ENCODE data around the gene PLXNA4. TPM values are rescaled to one million over a fixed set of nuclear protein-coding genes. Genes with fewer than 3 reads are reported as not detected.

The PLXNA4 gene
- total RNA-seq, 1 donor from 2014 or later, result 3.3 TPM

- peaks cover 43% of the 10 kb centered on the region for H3K27me3 Mint-ChIP-seq (ENCODE audit: low read depth, unreplicated experiment)
- Histone ChIP-seq H3K27ac (ENCODE audit: low read depth, low read length) (no peak overlapping the region), H3K4me1 (ENCODE audit: insufficient read depth, low read length) (no peaks in the 10 kb centered on the region), H3K4me2 (ENCODE audit: low read length) (no peak overlapping the region), H3K79me2 (ENCODE audit: insufficient read depth, low read length) (no peaks in the 10 kb centered on the region), H3K36me3 (ENCODE audit: insufficient read depth, low read length) (no peaks in the 10 kb centered on the region), H3K27me3 (ENCODE audit: insufficient read depth, low read length) (no peaks in the 10 kb centered on the region), H4K20me1 (ENCODE audit: insufficient read depth, low read length) (no peaks in the 10 kb centered on the region), H3K4me3 (ENCODE audit: insufficient read depth, low read depth, low read length) (no peak overlapping the region), H3K9ac (ENCODE audit: low read length) (no peak overlapping the region), H3K9me3 (ENCODE audit: insufficient read depth, low read depth, low read length) (no peaks in the 10 kb centered on the region), H2AFZ (ENCODE audit: low read depth, low read length) (no peak overlapping the region)
- H3K36me3 Mint-ChIP-seq (ENCODE audit: low read depth, unreplicated experiment), result peaks cover 3% of the 10 kb centered on the region
- no peaks in the 10 kb centered on the region for H3K4me1 Mint-ChIP-seq (ENCODE audit: low read depth, unreplicated experiment)
- H3K27ac Mint-ChIP-seq (ENCODE audit: unreplicated experiment), result no peak overlapping the region
- H3K4me3 Mint-ChIP-seq (ENCODE audit: unreplicated experiment), result no peak overlapping the region
- no peak for DNase-seq (ENCODE audit: low read depth)
- FAIRE-seq, result no peak
- H3K9me3 Mint-ChIP-seq (ENCODE audit: unreplicated experiment), result peaks cover 9% of the 10 kb centered on the region
- TF ChIP-seq CTCF (IDR thresholded peaks at IDR 0.05; ENCODE audit: insufficient read depth, low read depth, low read length), result no peak
- TF ChIP-seq EZH2 (IDR thresholded peaks at IDR 0.05; ENCODE audit: insufficient read depth, low read length), result no peak
These were observed 132.3 kb downstream of the PLXNA4 start for GRCh38 chr7:132443761-132444520.

- H3K79me2 ChIP-seq (ENCODE audit: insufficient read depth, low read length), result no peaks in the 10 kb centered on the region
- no peaks in the 10 kb centered on the region for H4K20me1 ChIP-seq (ENCODE audit: insufficient read depth, low read length)
- Mint-ChIP-seq H3K27ac (ENCODE audit: unreplicated experiment) (no peak overlapping the region), H3K27me3 (ENCODE audit: low read depth, unreplicated experiment) (peaks cover 39% of the 10 kb centered on the region), H3K4me1 (ENCODE audit: low read depth, unreplicated experiment) (no peaks in the 10 kb centered on the region), H3K36me3 (ENCODE audit: low read depth, unreplicated experiment) (peaks cover 3% of the 10 kb centered on the region), H3K4me3 (ENCODE audit: unreplicated experiment) (no peak overlapping the region), H3K9me3 (ENCODE audit: unreplicated experiment) (peaks cover 9% of the 10 kb centered on the region)
- H3K4me2 ChIP-seq (ENCODE audit: low read length), result no peak overlapping the region
- H3K27ac ChIP-seq (ENCODE audit: low read depth, low read length), result no peak overlapping the region
- no peak overlapping the region for H3K9ac ChIP-seq (ENCODE audit: low read length)
- no peak overlapping the region for H3K4me3 ChIP-seq (ENCODE audit: insufficient read depth, low read depth, low read length)
- no peak overlapping the region for H2AFZ ChIP-seq (ENCODE audit: low read depth, low read length)
- no peaks in the 10 kb centered on the region for H3K4me1 ChIP-seq (ENCODE audit: insufficient read depth, low read length)
- no peaks in the 10 kb centered on the region for H3K9me3 ChIP-seq (ENCODE audit: insufficient read depth, low read depth, low read length)
- no peak for TF ChIP-seq CTCF (IDR thresholded peaks at IDR 0.05; ENCODE audit: insufficient read depth, low read depth, low read length)
- TF ChIP-seq EZH2 (IDR thresholded peaks at IDR 0.05; ENCODE audit: insufficient read depth, low read length), result no peak
- FAIRE-seq (no peak), DNase-seq (ENCODE audit: low read depth) (no peak)
- no peaks in the 10 kb centered on the region for H3K36me3 ChIP-seq (ENCODE audit: insufficient read depth, low read length)
- H3K27me3 ChIP-seq (ENCODE audit: insufficient read depth, low read length), result no peaks in the 10 kb centered on the region
These were observed 134.3 kb downstream of the PLXNA4 start for GRCh38 chr7:132441935-132442334.

- Histone ChIP-seq H3K9ac (ENCODE audit: low read length) (no peak overlapping the region), H3K4me2 (ENCODE audit: low read length) (no peak overlapping the region), H3K4me1 (ENCODE audit: insufficient read depth, low read length) (no peaks in the 10 kb centered on the region), H3K27me3 (ENCODE audit: insufficient read depth, low read length) (no peaks in the 10 kb centered on the region), H4K20me1 (ENCODE audit: insufficient read depth, low read length) (no peaks in the 10 kb centered on the region), H3K79me2 (ENCODE audit: insufficient read depth, low read length) (no peaks in the 10 kb centered on the region), H3K9me3 (ENCODE audit: insufficient read depth, low read depth, low read length) (no peaks in the 10 kb centered on the region), H3K4me3 (ENCODE audit: insufficient read depth, low read depth, low read length) (no peak overlapping the region), H3K36me3 (ENCODE audit: insufficient read depth, low read length) (no peaks in the 10 kb centered on the region), H3K27ac (ENCODE audit: low read depth, low read length) (no peak overlapping the region), H2AFZ (ENCODE audit: low read depth, low read length) (no peak overlapping the region)
- TF ChIP-seq CTCF (IDR thresholded peaks at IDR 0.05; ENCODE audit: insufficient read depth, low read depth, low read length) (no peak), EZH2 (IDR thresholded peaks at IDR 0.05; ENCODE audit: insufficient read depth, low read length) (no peak)
- Mint-ChIP-seq H3K36me3 (ENCODE audit: low read depth, unreplicated experiment) (peaks cover 3% of the 10 kb centered on the region), H3K27ac (ENCODE audit: unreplicated experiment) (no peak overlapping the region), H3K9me3 (ENCODE audit: unreplicated experiment) (peaks cover 5% of the 10 kb centered on the region), H3K4me1 (ENCODE audit: low read depth, unreplicated experiment) (no peaks in the 10 kb centered on the region), H3K4me3 (ENCODE audit: unreplicated experiment) (no peak overlapping the region), H3K27me3 (ENCODE audit: low read depth, unreplicated experiment) (peaks cover 42% of the 10 kb centered on the region)
- no peak for FAIRE-seq
- DNase-seq (ENCODE audit: low read depth), result no peak
These were observed 136.1 kb downstream of the PLXNA4 start for GRCh38 chr7:132440151-132440550.

Data from astrocyte (in vitro differentiated cells and primary cell).